Measurements from ENCODE around the gene RBM10.

The RBM10 gene

DNA sequence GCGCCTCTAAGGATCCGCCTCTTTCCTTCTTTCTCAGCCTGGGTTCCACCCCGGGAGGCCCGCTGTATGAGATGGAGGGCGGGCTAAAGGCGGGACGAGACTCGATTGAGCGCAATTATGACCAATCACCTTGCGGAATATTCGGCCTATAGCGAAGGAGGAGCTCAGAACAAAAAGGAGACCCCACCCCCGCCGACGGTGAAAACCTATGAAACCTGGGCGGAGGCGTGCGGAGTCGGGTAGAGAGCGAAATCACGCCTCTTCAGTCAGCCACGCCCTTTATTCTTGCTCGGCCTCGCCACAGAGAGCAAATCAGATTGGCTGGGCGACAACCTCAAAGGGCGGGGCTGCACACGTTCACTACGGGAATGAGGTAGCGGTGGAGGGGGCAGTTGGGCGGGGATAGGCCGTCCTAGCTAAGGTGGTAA is 72.8 kb downstream of the RBM10 start:
- peak; percentile 87 to 98 (median 93) for DNase-seq (ENCODE audit: low read depth in 2 of 3, low spot score in 1 of 3)

DNA sequence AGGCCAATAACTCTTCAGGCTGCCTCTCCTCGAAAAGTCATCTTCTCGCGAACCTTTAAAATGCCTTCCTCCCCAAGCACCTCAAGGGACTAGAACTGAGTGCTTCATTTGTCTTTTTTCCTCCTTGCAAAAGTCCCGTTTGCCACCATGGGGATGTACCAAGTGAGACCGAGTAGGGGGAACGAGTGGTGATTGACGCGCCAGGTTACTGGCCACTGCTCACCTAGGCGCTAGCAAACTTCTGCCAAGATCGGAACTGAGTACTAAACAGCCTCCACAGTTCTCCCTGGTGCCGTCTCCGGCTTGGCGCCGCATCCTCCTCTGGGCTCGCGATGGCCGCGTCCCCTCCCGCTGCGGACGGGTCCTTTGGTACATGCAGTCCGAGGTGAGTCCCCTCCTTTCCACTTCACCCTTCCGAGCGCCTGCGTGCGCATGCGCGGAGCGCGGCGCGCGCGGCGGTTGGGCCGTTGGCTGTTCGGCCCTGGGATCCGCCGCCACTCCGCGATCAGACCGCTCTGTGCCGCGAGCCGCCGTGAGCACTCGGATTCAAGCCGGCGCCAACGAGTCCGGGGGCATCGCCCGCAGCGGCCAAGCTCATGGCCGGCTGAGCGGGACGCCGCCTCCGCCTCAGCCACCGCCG is 73.4 kb downstream of the RBM10 start, which contains the start of gene CDK16:
Gene CDK16, plus strand, starts transcription at position 402 of the 640 bp plus-strand sequence. CDS start 4,877 bp downstream, outside the sequence.
- DNase-seq (ENCODE audit: low read depth in 2 of 3, low spot score in 1 of 3) = peak; percentile 46 to 63 (median 52)

DNA sequence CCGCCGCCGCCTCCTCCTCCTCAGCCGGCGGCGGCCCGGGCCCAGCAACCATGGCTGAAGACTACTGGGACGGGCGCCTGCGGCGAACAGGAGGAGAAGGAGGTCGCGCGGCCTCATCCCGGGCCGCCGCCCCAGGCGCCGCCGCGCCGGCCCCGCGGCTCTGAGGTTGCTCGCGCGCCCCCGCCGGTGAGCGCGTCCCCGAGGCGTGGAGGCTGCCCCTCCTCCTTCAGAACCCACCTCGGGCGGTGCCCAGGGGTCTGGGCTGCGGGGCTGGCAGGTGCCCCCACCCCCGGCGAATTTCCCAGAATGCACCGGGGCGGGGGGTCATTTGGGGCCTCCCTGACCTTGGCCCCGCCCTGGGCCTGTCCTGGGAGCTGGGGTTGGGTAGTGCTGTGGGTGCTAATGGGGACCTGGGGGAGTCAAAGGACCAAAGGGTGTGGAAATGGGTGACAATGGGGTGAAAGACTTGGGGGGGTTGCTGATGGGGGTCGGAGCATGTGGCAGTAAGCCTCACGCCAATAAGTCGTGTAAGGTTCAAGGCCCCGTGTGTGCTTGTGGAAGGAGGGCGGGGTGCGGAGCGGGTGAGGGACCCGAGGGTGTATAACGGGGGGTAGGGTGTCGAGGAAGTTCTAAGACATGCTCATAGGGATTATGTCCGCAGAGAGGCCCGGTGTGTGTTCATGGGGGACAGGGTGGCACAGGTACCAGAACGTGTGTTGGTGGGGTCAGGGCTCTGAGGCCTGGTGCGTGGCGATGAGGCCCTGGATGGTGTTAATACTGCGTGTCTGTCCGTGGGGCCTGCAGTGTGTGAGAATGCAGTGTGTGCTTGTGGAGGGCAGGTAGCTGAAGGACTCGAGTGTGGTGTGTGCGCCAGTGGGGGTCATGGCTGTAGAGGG is 74.1 kb downstream of the RBM10 start:
- peak in 2 of 3 donors; percentile 9 to 23 for DNase-seq (ENCODE audit: low read depth in 2 of 3, low spot score in 1 of 3)

DNA sequence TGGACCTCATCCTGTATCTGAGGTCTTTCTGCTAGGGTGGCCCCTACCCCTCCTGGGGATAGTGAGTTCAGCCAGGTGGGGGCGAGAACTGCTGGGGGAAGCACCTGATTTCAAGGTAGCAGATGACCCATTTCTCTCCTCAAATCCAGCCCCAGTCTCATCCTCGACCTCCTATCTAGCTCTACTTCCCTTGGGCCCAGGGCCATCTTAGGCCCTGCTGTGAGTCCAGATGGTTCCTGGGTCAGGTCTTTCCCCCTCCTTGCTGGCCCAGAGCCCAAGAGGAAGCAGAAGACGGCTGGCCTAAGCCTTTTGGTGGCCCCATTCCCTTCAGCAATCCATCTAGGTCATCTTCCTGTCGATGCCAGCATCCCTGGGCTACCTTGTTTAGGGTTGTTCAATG is 76.7 kb downstream of the RBM10 start:
- no peak for DNase-seq (ENCODE audit: low read depth in 2 of 3, low spot score in 1 of 3)

DNA sequence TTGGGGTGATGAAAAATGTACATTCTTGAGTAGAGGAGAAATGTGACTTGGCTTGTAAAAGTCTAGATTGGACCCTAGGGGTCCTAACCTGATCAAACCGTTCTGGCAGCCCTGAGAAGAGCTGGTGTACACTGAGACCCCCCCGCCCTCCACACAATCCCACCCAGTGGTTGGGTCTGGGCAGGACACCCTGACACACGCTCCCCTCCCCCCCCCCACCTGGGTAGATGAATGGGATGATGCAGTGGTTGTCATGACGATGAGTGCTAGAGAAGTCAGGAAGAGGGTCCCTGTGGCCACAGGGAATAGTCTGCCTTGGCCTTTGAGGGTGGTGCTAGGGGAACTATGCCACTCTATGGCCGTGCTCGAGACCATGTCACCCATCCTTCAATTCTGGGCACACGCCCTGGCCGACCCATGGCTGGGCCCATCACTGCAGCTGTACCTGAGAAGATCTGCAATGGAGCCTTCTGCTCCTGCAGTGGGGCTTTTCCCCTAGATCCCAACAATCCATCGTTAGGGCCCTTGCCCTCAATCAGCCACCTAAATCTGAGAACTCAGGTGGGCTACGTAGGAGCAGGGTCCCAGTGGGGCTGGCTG is 77.8 kb downstream of the RBM10 start:
- no peak for DNase-seq (ENCODE audit: low read depth in 2 of 3, low spot score in 1 of 3)

DNA sequence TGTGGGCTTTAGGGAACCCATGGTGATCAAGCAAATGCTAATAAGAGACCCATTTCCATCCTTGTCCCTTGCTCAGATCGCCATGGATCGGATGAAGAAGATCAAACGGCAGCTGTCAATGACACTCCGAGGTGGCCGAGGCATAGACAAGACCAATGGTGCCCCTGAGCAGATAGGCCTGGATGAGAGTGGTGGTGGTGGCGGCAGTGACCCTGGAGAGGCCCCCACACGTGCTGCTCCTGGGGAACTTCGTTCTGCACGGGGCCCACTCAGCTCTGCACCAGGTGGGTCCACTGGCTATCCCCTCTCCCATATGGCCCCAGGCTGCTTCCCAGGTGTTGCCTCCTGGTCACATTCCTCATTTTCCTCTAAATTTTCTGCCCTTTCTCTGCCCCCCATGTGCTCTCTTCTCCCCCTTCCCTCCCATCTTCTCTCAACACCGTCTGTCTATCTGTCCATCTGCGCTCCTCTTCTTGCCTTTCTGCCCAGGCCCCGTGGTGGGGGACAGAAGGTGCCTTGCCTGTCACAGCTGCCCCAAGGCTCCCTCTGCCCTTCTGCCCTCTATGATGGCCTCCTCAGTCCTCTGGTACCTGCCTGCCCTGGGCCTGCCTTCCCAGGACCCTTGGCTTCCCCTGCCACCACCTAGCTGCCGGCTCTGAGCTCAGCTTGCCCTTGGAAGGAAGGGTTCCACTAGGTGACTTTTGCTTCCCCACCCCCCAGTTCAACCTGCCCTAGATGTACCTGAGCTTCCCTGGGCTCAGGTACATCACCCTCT is 78.6 kb downstream of the RBM10 start:
- DNase-seq (ENCODE audit: low read depth in 2 of 3, low spot score in 1 of 3) = no peak

DNA sequence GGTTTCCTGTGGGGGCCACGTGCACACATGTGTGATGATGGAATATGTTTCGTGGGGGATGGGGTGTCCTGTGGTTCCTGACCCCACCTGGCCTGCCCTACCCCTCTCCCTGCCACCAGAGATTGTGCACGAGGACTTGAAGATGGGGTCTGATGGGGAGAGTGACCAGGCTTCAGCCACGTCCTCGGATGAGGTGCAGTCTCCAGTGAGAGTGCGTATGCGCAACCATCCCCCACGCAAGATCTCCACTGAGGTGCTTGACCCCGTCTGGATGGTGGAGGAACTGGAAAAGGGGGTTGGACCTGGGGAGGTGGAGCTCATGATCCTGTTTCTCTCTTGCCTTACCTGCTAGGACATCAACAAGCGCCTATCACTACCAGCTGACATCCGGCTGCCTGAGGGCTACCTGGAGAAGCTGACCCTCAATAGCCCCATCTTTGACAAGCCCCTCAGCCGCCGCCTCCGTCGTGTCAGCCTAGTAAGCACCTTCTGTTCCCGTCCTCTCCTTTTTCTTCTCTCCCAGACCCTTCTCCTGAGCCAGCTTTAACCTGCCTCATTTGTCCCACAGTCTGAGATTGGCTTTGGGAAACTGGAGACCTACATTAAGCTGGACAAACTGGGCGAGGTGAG is 79.4 kb downstream of the RBM10 start:
- DNase-seq (ENCODE audit: low read depth in 2 of 3, low spot score in 1 of 3) = no peak

DNA sequence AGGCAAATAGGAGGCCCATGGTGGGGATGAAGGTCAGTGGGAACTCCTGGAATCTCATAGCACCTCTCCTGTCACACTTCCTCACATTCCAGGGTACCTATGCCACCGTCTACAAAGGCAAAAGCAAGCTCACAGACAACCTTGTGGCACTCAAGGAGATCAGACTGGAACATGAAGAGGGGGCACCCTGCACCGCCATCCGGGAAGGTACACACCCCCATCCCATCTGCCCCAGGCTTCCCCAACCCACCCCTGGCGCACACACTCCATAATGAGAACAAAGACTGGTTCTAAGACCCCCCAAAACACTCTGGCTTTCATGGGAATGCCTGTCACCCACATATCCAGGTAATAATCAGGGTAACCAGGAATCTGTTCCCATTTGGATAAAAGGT is 79.9 kb downstream of the RBM10 start:
- no peak for DNase-seq (ENCODE audit: low read depth in 2 of 3, low spot score in 1 of 3)

DNA sequence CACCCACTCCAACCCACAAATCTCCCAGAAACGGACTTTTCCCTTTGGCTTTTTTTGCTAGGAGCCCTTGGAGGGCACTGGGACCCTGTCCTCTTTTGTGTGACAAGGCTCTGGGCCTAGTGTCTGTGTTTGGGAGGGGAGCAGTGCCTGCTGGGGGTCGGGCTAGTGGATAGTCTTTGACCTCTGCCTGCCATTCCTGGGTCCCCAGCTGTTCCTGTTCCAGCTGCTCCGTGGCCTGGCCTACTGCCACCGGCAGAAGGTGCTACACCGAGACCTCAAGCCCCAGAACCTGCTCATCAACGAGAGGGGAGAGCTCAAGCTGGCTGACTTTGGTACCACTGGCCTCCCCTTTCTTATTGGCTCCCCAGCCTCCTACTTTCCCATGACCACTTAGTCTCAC is 81.0 kb downstream of the RBM10 start:
- no peak for DNase-seq (ENCODE audit: low read depth in 2 of 3, low spot score in 1 of 3)

DNA sequence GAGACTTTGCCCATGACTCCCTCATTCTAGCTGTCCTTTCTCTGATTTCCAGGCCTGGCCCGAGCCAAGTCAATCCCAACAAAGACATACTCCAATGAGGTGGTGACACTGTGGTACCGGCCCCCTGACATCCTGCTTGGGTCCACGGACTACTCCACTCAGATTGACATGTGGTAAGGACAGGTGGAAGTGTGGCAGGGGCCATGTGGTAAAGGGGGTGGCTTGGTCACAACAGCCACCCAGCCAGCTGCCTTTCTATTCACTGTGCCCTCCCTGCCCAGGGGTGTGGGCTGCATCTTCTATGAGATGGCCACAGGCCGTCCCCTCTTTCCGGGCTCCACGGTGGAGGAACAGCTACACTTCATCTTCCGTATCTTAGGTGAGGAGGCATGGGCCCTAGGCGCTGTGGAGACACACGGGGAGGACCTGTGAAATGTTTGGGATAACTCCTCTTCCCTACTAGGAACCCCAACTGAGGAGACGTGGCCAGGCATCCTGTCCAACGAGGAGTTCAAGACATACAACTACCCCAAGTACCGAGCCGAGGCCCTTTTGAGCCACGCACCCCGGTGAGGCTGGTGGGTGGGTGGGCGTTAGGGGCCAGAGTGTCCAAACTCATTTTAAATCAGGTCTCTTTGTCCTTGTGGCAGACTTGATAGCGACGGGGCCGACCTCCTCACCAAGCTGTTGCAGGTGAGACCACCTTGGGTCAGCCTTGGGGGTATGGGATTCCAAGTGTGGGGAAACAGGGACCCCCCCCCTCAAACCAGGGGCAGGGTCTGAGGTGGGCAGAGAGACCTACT is 81.7 kb downstream of the RBM10 start:
- no peak for DNase-seq (ENCODE audit: low read depth in 2 of 3, low spot score in 1 of 3)

DNA sequence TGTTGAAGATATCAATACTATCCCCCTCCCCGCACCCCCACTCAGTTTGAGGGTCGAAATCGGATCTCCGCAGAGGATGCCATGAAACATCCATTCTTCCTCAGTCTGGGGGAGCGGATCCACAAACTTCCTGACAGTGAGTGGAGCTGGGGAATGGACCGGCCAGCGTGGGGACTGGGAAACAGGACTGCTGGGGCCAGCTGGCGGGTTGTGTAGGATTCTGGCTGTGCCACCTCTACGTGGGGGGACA is 82.2 kb downstream of the RBM10 start:
- no peak for DNase-seq (ENCODE audit: low read depth in 2 of 3, low spot score in 1 of 3)

DNA sequence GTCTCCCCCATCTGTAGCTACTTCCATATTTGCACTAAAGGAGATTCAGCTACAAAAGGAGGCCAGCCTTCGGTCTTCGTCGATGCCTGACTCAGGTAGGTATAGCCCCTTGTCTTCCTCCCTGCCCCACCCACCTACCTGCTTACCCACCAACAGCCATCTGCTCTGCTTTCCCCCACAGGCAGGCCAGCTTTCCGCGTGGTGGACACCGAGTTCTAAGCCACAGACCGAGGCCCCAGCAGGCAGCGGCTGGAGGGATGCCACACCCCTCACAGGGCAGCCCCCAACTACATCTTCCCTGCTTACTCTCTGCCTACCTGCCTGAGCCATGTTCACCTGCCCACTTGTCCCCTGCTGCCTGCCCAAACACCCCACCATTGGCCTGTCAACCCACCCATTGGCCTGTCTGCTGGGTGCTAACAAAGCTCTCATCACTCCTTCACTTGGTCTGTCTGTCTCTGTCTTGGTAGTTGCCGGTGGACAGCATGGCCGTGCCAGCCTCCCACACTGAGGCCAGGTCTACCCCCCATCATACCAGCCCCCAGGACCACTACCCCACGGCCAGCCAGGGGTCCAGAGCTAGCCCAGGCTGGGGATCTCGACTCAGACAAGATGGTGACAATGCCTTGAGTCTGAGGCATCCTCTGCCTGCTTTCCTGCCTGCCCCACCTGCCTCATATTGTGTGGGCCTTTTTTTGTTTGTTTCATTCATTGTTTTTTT is 83.7 kb downstream of the RBM10 start:
- no peak for DNase-seq (ENCODE audit: low read depth in 2 of 3, low spot score in 1 of 3)

DNA sequence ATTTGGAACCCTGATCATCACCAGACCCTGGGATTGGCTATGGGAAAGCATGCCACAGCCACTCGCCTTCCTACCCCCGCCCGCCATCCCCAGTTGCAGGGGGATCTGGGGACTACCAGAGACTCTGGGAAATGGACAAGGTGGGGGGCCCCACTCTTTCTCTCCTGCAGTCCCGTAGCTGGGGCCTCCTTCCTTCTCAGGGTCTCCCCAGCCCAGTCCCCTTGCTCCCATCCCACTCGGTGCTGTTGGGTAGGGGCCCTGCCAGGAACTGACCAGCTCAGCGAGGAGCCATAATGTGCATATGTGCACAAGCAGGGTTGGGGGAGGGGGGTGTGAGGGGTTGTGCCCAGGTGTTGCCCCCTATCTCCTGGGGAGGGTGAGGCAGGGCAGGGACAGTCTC is 84.4 kb downstream of the RBM10 start:
- no peak for DNase-seq (ENCODE audit: low read depth in 2 of 3, low spot score in 1 of 3)

DNA sequence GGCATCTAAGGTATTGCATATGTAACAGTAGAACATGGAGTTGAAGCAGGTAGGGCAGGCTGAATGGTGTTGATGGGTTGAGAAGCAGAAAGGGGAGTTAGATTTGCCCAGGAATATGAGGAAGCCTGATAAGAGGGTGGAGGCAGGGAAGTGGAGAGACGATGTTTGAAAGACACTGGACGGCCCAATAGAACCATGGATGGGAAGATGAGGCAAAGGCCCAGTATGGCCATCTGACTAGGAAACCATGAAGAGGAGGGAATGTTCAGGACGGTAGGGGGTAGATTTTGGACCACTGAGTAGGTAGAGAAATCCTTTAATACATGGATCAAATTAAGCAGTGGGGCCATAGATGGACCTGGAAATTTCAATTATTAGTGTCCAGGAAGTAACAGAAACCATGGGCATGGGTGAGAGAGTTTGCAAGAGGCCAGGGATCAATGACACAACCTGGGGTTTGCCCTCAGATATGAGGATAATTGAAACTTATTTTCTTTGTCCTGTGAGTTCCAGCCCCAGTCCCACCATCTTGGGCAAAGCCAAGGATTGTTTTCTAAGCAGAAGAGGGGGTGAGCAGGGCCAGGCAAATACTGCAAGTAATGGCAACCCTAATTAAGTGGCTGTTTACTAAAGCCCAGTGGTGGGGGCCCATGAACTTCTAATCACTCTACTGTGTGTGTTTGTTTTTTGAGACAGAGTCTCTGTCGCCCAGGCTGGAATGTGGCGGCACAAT is 85.3 kb downstream of the RBM10 start:
- DNase-seq (ENCODE audit: low read depth in 2 of 3, low spot score in 1 of 3) = no peak

DNA sequence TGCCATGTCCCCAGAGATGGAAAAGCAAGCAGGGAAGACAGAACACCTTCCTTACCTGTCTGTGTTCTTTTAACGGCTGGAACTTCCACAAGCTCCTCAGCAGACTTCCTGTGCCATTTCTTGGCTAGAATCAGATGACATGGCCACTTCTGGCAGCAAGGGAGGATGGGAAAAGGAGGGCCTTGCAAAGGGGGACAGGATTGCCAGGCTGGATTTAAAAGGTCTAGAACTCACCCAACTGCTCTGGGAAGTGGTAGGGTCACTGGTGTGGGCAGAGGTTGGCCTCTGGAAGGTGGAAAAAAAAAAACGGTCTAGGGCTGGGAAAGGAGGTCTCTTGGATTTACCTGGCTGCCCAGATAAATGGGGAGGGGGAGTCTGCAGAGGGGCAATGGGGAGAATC is 86.1 kb downstream of the RBM10 start:
- no peak for DNase-seq (ENCODE audit: low read depth in 2 of 3, low spot score in 1 of 3)

DNA sequence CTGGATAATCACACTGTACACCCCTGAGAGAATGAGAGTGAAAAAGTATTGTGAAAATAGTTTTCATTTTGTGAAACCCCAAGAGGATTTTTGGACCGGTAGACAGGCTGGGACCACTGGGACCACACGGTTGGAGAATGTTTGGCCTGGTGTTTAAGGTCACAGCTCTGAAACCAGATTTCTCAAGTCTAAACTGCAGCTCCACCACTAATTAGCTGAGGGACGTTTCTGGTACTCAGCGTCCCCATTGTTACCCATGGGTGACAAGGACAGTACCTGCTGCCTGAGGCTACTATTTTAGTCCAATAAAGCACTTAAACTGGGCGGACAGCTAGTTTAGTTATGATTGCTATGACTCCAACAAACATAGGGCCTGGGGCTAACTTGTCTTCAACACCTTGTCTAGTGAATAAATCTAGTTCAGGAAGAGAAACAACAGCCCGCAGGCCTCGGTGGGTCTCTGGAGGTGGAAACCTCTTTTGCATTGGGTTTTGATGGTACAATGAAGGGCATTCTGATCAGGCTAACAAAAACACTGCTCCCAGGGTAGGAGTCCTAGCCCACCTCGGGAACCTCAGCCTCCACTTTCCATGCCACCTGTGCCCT is 87.3 kb downstream of the RBM10 start:
- no peak for DNase-seq (ENCODE audit: low read depth in 2 of 3, low spot score in 1 of 3)

DNA sequence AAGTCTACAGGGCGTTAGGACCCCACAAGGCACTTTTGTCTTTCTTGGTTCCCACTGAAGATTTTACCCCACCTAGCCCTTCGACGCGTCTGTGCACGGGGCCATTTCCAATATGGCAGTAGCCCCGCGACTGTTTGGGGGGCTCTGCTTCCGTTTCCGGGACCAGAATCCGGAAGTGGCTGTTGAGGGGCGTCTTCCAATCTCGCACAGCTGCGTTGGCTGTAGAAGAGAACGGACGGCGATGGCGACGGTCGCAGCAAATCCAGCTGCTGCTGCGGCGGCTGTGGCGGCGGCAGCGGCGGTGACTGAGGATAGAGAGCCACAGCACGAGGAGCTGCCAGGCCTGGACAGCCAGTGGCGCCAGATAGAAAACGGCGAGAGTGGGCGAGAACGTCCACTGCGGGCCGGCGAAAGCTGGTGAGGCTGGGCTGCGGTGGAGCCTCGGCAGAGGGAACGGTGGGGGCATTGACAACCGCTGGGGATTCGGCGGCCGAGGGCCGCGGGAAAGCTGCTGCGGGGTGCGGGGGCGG is 87.8 kb downstream of the RBM10 start, which contains the start of gene USP11:
Gene USP11, plus strand, starts transcription at position 207 of the 530 bp plus-strand sequence. Its CDS starts 35 bp downstream, at position 242.
- no peak for DNase-seq (ENCODE audit: low read depth in 2 of 3, low spot score in 1 of 3)

Data from stimulated activated CD4-positive, alpha-beta T cell treated with anti-CD3 and anti-CD28 coated beads, Interleukin-12 subunit alpha, Interleukin-12 subunit beta, amount 100 ng/mL, for 48 hours (primary cell).